ENCODE results near the gene TBR1.

TBR1 gene

GRCh38 chr2:161427664-161428587 is 11.8 kb downstream of the TBR1 start:
- no peak for DNase-seq (ENCODE audit: low spot score)

- DNase-seq (ENCODE audit: low spot score), result no peak
These were observed 14.3 kb downstream of the TBR1 start for GRCh38 chr2:161430386-161430785.

- no peak for DNase-seq (ENCODE audit: low spot score)
These were observed 16.0 kb downstream of the TBR1 start for GRCh38 chr2:161432107-161432506.

GRCh38 chr2:161434118-161434517 is 18.0 kb downstream of the TBR1 start:
- no peak for DNase-seq (ENCODE audit: low spot score)

- DNase-seq (ENCODE audit: low spot score), result no peak
These were observed 20.3 kb downstream of the TBR1 start for GRCh38 chr2:161436411-161436810.

GRCh38 chr2:161438598-161438997 is 22.5 kb downstream of the TBR1 start:
- no peak for DNase-seq (ENCODE audit: low spot score)

GRCh38 chr2:161445097-161445496 is 29.0 kb downstream of the TBR1 start:
- no peak for DNase-seq (ENCODE audit: low spot score)

- DNase-seq (ENCODE audit: low spot score), result no peak
These were observed 32.3 kb downstream of the TBR1 start for GRCh38 chr2:161448431-161448830.

GRCh38 chr2:161471631-161472030 is 55.5 kb downstream of the TBR1 start:
- no peak for DNase-seq (ENCODE audit: low spot score)

- DNase-seq (ENCODE audit: low spot score), result no peak
These were observed 58.8 kb downstream of the TBR1 start for GRCh38 chr2:161474920-161475319.
